Measurements from ENCODE around the gene SARM1.

Gene SARM1

DNA sequence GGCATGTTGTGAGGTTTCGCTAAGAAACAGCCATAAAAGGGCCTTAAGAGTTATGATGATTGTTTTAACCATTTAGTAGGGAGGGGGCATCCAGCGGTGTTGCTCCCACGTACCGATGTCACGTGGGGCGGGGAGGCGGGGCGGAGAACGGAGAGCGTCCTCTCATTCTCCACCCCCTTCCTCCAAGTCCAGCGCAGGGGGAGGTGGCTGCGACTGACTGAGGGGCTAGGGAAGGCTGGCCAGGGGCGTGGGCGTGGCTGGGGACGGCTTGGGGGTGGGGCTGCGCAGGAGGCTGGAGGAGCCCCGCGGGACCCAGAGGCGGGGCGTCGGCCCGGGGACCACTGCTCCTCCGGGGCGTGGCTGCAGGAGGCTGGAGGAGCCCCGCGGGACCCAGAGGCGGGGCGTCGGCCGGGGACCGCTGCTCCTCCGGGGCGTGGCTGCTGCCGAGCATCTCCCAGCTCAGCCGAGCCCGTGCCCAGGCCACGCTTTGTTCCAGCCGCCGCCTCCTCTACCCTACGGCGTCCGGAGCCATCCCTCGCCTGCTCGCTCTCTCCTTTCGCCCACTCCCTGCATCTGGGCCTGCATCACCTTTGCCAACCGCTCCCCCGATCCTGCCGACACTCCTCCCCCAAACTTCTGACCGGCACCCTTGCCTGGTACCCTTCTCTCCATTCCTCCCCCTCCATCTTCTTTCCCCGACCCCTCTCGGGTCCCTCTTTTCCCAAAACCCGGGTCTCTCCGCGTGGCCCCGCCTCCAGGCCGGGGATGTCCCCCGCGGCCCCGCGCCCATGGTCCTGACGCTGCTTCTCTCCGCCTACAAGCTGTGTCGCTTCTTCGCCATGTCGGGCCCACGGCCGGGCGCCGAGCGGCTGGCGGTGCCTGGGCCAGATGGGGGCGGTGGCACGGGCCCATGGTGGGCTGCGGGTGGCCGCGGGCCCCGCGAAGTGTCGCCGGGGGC, at the start of gene SARM1:
Gene SARM1, plus strand, starts transcription at position 450 of the 958 bp plus-strand sequence. Its CDS starts 339 bp downstream, at position 789.
- TF ChIP-seq CTCF (conservative IDR thresholded peaks at IDR 0.05; ENCODE audit: low read depth, low read length), result no peak
- H3K4me3 ChIP-seq (ENCODE audit: low read length), result peak within 1 kb of the TSS; percentile 57
- peak; percentile 54 for DNase-seq (ENCODE audit: low read depth)

DNA sequence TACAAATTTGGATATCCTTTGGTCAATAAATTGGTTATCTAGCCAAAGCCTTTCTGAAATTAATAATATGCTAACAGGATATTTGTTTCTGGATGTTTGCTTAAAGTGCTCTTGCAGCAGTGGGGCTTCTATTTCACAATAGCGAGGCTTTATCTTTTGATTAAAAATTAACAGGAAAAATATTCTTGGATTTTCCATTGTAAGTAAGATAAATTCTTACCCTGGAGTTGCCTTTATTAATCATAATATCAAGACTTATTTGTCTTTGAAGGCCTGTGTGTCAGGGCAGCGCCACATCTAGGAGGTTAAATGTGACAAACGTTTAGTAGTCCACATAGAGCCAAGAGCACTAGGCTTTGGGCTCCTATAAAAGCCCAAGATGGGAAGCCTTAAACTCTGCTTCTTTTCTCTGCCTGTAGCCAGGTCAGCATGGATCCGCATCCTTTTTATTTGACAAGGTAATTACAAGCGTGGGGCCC, 47.2 kb upstream of the SARM1 start:
- no peak for TF ChIP-seq CTCF (conservative IDR thresholded peaks at IDR 0.05; ENCODE audit: low read depth, low read length)
- H3K4me3 ChIP-seq (ENCODE audit: low read length), result no peak overlapping the region

GRCh38 chr17:28324781-28325180, 46.7 kb upstream of the SARM1 start:
- no peak overlapping the region for H3K4me3 ChIP-seq (ENCODE audit: low read length)
- no peak for DNase-seq (ENCODE audit: low read depth)
- no peak for TF ChIP-seq CTCF (conservative IDR thresholded peaks at IDR 0.05; ENCODE audit: low read depth, low read length)

More for the DNA sequence above, 47.2 kb upstream of the SARM1 start:
- no peak for DNase-seq (ENCODE audit: low read depth)

GRCh38 chr17:28325211-28325610, 46.3 kb upstream of the SARM1 start:
- no peak for DNase-seq (ENCODE audit: low read depth)
- no peak overlapping the region for H3K4me3 ChIP-seq (ENCODE audit: low read length)
- TF ChIP-seq CTCF (conservative IDR thresholded peaks at IDR 0.05; ENCODE audit: low read depth, low read length), result no peak

DNA sequence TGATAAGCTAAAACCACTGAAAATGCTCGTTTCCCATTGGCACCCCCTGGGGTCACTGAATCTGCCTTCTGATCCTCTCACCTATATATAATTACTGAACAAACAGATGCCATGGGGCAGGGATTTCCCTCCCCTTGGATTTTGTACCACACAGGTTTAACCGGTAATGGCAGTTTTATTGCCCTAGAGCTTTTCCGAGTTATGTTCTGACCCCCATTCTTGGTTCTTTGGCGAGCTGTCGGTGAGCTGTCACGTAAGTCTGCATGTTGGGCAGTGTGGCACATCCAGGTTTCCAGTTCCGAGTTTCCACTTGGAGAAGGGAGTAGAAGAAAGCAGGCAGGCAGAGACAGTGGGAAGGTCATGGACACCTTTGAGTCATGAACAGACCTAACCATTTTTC, 45.4 kb upstream of the SARM1 start:
- TF ChIP-seq CTCF (conservative IDR thresholded peaks at IDR 0.05; ENCODE audit: low read depth, low read length), result no peak
- no peak for DNase-seq (ENCODE audit: low read depth)
- no peak overlapping the region for H3K4me3 ChIP-seq (ENCODE audit: low read length)

GRCh38 chr17:28327031-28327607, 44.4 kb upstream of the SARM1 start:
- H3K4me3 ChIP-seq (ENCODE audit: low read length), result no peak overlapping the region
- no peak for TF ChIP-seq CTCF (conservative IDR thresholded peaks at IDR 0.05; ENCODE audit: low read depth, low read length)
- DNase-seq (ENCODE audit: low read depth), result no peak

Data from retinal pigment epithelial cell (primary cell).